Endothelial cell of umbilical vein (primary cell): ENCODE data around the gene MTIF3. TPM values are rescaled to one million over a fixed set of nuclear protein-coding genes. Genes with fewer than 3 reads are reported as not detected.
A peak's percentile ranks its signal among the peaks of the same experiment; 100 is the strongest.

Experiments used
- BruUV-seq: library from RNA; stranded (reverse); fragments of 400-500 nt; replicated peaks from 2 replicates; lab custom pipeline; 2021; lab: Mats Ljungman, UMichigan
- CTCF ChIA-PET: fragments of 300-600, 350-600 bp; sonication (Branson Sonifier 250); formaldehyde crosslinking; loops from one replicate; lab custom pipeline; 2021; ENCODE audit warnings: antibody characterized with exemption, inconsistent platforms; lab: Charles Lee
- POLR2A ChIA-PET: fragments of 300-600, 350-600 bp; sonication (Branson Sonifier 250); formaldehyde crosslinking; loops from one replicate; lab custom pipeline; 2021; ENCODE audit warnings: antibody characterized with exemption, inconsistent platforms; lab: Charles Lee
- DNase-seq: peaks from one replicate; pipeline ENCODE4 v3.0.0-alpha.2; 2011; ENCODE audit warnings: low read depth, low spot score
- FAIRE-seq: peaks from 2 replicates; lab custom pipeline; 2011; peaks lifted over from hg19 to GRCh38; lab: Jason Lieb, UNC
- H2AFZ ChIP-seq: 2 replicates; pipeline ENCODE4 v1.6.0; 2012; ENCODE audit warnings: low read depth, low read length, control low read depth, inconsistent platforms
- H3K27ac ChIP-seq: 2 replicates; pipeline ENCODE4 v1.5.1; 2011; ENCODE audit warnings: low read depth, mild to moderate bottlenecking, control low read depth, low read length, moderate library complexity; ENCODE audit not compliant: insufficient read depth
- H3K27me3 ChIP-seq, 2 experiments: 2 replicates each; pipeline versions ENCODE4 v1.6.0 to v1.6.1; 2011; ENCODE audit warnings: low read length in 2 of 2, mixed read lengths in 1 of 2; ENCODE audit not compliant: control insufficient read depth in 2 of 2, insufficient read depth in 2 of 2
- H3K36me3 ChIP-seq, 2 experiments: 2 replicates in 1 of 2; 3 replicates in 1 of 2; pipeline ENCODE4 v1.5.1; 2011; ENCODE audit warnings: low read length in 2 of 2, mild to moderate bottlenecking in 1 of 2, moderate library complexity in 1 of 2; ENCODE audit not compliant: control insufficient read depth in 2 of 2, insufficient read depth in 2 of 2; ENCODE audit errors: extremely low read depth in 1 of 2
- H3K4me1 ChIP-seq: 3 replicates; pipeline ENCODE4 v1.5.1; 2011; ENCODE audit warnings: mild to moderate bottlenecking, low read length; ENCODE audit not compliant: control insufficient read depth, insufficient read depth; ENCODE audit errors: extremely low read depth
- H3K4me2 ChIP-seq: 2 replicates; pipeline ENCODE4 v1.6.1; 2011; ENCODE audit warnings: low read length, control low read depth, mixed read lengths; ENCODE audit not compliant: insufficient read depth
- H3K4me3 ChIP-seq, 3 experiments: fragments of 200-600 bp in 1 of 3; sonication (generic), shearing (Covaris generic) in 1 of 3; replicated peaks in 1 of 3; 2 replicates each; pipeline ENCODE4 v1.5.1; 2011 to 2016; ENCODE audit warnings: control low read depth in 3 of 3, low read length in 3 of 3, mild to moderate bottlenecking in 2 of 3, inconsistent platforms in 1 of 3, low read depth in 1 of 3, moderate library complexity in 1 of 3; ENCODE audit not compliant: insufficient read depth in 1 of 3
- H3K79me2 ChIP-seq: 2 replicates; pipeline ENCODE4 v1.6.0; 2012; ENCODE audit warnings: low read length, inconsistent platforms; ENCODE audit not compliant: control insufficient read depth, insufficient read depth
- H3K9ac ChIP-seq: replicated peaks from 2 replicates; pipeline ENCODE3; 2011; ENCODE audit warnings: low read length, control low read depth; ENCODE audit not compliant: insufficient read depth; ENCODE audit errors: extremely low read depth
- H3K9me1 ChIP-seq: replicated peaks from 3 replicates; pipeline ENCODE4 v1.6.0; 2011; ENCODE audit warnings: mild to moderate bottlenecking, low read length; ENCODE audit not compliant: control insufficient read depth, insufficient read depth; ENCODE audit errors: extremely low read depth
- H3K9me3 ChIP-seq: replicated peaks from 2 replicates; pipeline ENCODE4 v1.5.1; 2012; ENCODE audit warnings: low read length, inconsistent platforms; ENCODE audit not compliant: control insufficient read depth, insufficient read depth
- H4K20me1 ChIP-seq: replicated peaks from 2 replicates; pipeline ENCODE3; 2011; ENCODE audit warnings: mild to moderate bottlenecking, low read length; ENCODE audit not compliant: control insufficient read depth, insufficient read depth; ENCODE audit errors: extremely low read depth
- FOS ChIP-seq: IDR thresholded peaks from 2 replicates; pipeline ENCODE4 v1.6.1; 2011; ENCODE audit warnings: mild to moderate bottlenecking, low read length, moderate library complexity, borderline replicate concordance; ENCODE audit not compliant: insufficient read depth
- JUN ChIP-seq: IDR thresholded peaks from 2 replicates; pipeline ENCODE4 v1.6.1; 2011; ENCODE audit warnings: borderline replicate concordance, low read depth; ENCODE audit not compliant: insufficient read length, insufficient read depth
- MAX ChIP-seq: IDR thresholded peaks from 2 replicates; pipeline ENCODE4 v1.6.1; 2011; ENCODE audit not compliant: insufficient read depth, insufficient read length
- POLR2AphosphoS5 ChIP-seq: IDR thresholded peaks from 2 replicates; pipeline ENCODE4 v1.6.1; 2012; ENCODE audit warnings: low read depth, mild to moderate bottlenecking, control low read depth, low read length, moderate library complexity; ENCODE audit not compliant: insufficient read depth
- dilution Hi-C: fragments of 300-500 bp; cut with MboI; formaldehyde crosslinking; loops from one replicate; pipeline ENCODE4 v1.15.0; 2019; ENCODE audit warnings: low sequenced_read_pairs; ENCODE audit not compliant: extremely low pct_ligation_motif_present
- intact Hi-C: fragments of 100-400 bp; cut with micrococcal nuclease; formaldehyde crosslinking; loops from one replicate; pipeline ENCODE4 v1.10.0; 2022
- polyA plus RNA-seq, 4 experiments: library from polyadenylated mRNA; depleted of rRNA in 3 of 4; stranded (reverse) in 3 of 4; unstranded in 1 of 4; fragments of >200 nt; gene quantifications; 2 replicates each; pipeline versions ENCODE4 v1.2.1 to v1.2.3, GENCODE V29; 2011 to 2012; ENCODE audit warnings: missing spikeins in 1 of 4
- total RNA-seq: library from RNA; stranded (reverse); gene quantifications from 2 replicates; pipeline ENCODE4 v1.2.3, GENCODE V29; 2021
- TF ChIP-seq, protein P1 (sequence below), 2 donors: IDR thresholded peaks; 1 replicate in 1 of 2; 2 replicates in 1 of 2; pipeline ENCODE4 v1.5.1; 2011; ENCODE audit warnings: low read length in 2 of 2, mild to moderate bottlenecking in 2 of 2, moderate library complexity in 2 of 2, control low read depth in 1 of 2, inconsistent platforms in 1 of 2, low read depth in 1 of 2; ENCODE audit not compliant: insufficient read depth in 1 of 2; ENCODE audit errors: extremely low read depth in 1 of 2

The MTIF3 gene
- total and polyA plus RNA-seq, 2 donors (not counting 3 experiments of a cell fraction or from before 2014, with no cell fraction given) = 23.5 to 37.5 TPM

- Histone ChIP-seq H3K27ac (peak overlapping the region; percentile 69), H3K4me3 (peak overlapping the region in 2 of 3 experiments; percentile 14 to 66), H3K9me3 (no peaks in the 10 kb centered on the region), H3K9me1 (no peaks in the 10 kb centered on the region), H3K4me1 (peaks cover 25% of the 10 kb centered on the region), H4K20me1 (no peaks in the 10 kb centered on the region), H3K79me2 (peaks cover 15% of the 10 kb centered on the region), H3K9ac (peak overlapping the region; percentile 39), H3K4me2 (peak overlapping the region; percentile 88), H2AFZ (peak overlapping the region; percentile 6), H3K36me3 (peaks cover 2 to 10% of the 10 kb centered on the region in 2 experiments), H3K27me3 (no peaks in the 10 kb centered on the region)
- no TSS peak for BruUV-seq
- peak; percentile 84 for DNase-seq
- ChIA-PET POLR2A (interaction anchor here (1.4 to 1.7 kb wide), 2 partner anchors 19 to 25 kb away, joined by 3 to 8 read pairs; partner anchors contain the start of gene MTIF3), CTCF (interaction anchor here (0.8 to 4.6 kb wide), 15 partner anchors 10 to 528 kb away, joined by 3 to 41 read pairs (median 6); partner anchors contain the start of gene MTIF3)
- intact Hi-C loops (loop anchor here (1.0 kb wide), 2 partner anchors 24 to 194 kb away; partner anchors contain the start of genes LNX2 and MTIF3), dilution Hi-C loops (no loop called here)
- peak; percentile 78 for TF ChIP-seq JUN
- TF ChIP-seq, protein P1, sequence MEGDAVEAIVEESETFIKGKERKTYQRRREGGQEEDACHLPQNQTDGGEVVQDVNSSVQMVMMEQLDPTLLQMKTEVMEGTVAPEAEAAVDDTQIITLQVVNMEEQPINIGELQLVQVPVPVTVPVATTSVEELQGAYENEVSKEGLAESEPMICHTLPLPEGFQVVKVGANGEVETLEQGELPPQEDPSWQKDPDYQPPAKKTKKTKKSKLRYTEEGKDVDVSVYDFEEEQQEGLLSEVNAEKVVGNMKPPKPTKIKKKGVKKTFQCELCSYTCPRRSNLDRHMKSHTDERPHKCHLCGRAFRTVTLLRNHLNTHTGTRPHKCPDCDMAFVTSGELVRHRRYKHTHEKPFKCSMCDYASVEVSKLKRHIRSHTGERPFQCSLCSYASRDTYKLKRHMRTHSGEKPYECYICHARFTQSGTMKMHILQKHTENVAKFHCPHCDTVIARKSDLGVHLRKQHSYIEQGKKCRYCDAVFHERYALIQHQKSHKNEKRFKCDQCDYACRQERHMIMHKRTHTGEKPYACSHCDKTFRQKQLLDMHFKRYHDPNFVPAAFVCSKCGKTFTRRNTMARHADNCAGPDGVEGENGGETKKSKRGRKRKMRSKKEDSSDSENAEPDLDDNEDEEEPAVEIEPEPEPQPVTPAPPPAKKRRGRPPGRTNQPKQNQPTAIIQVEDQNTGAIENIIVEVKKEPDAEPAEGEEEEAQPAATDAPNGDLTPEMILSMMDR (IDR thresholded peaks at IDR 0.05; ENCODE audit: extremely low read depth in 1 of 2, insufficient read depth in 1 of 2, low read depth in 1 of 2, low read length in 2 of 2) = peak in 1 of 2 donors; percentile 60
- TF ChIP-seq MAX = no peak
- peak; percentile 89 for TF ChIP-seq FOS
- TF ChIP-seq POLR2AphosphoS5 = peak; percentile 61
- peak; percentile 97 for FAIRE-seq
Measured at GRCh38 chr13:27425918-27426630, 24.3 kb downstream of the MTIF3 start.
